A673 (cell line): ENCODE measurements around the gene CD6. TPM values are rescaled to one million over a fixed set of nuclear protein-coding genes. Genes with fewer than 3 reads are reported as not detected.

ENCODE experiments used
- BruUV-seq: library from RNA; stranded (reverse); fragments of 400-500 nt; replicated peaks from 2 replicates; lab custom pipeline; 2021; lab: Mats Ljungman, UMichigan
- CTCF ChIA-PET: fragments of 300-600 bp; sonication (Branson Sonifier 250); formaldehyde crosslinking; loops from one replicate; lab custom pipeline; 2022; ENCODE audit warnings: antibody characterized with exemption; lab: Charles Lee
- POLR2A ChIA-PET: fragments of 300-600 bp; sonication (Branson Sonifier 250); formaldehyde crosslinking; loops from one replicate; lab custom pipeline; 2022; ENCODE audit warnings: antibody characterized with exemption; ENCODE audit not compliant: low non-redundant PET; lab: Charles Lee
- DNase-seq: peaks from one replicate; pipeline ENCODE4 v3.0.0-alpha.2; 2015; ENCODE audit warnings: low spot score
- H3K27ac ChIP-seq: fragments of 200-600 bp; sonication (generic); 2 replicates; pipeline ENCODE4 v1.5.1; 2016; ENCODE audit warnings: mixed run types, low read depth, mild to moderate bottlenecking, mixed read lengths, antibody characterized with exemption, low read length; ENCODE audit not compliant: poor library complexity, severe bottlenecking
- H3K27me3 ChIP-seq: fragments of 200-600 bp; sonication (generic); replicated peaks from 2 replicates; pipeline ENCODE4 v1.6.1; 2017; ENCODE audit warnings: mixed run types, low read depth, mild to moderate bottlenecking, mixed read lengths, antibody characterized with exemption, low read length; ENCODE audit not compliant: insufficient read depth, poor library complexity
- H3K36me3 ChIP-seq: fragments of 200-600 bp; sonication (generic); 2 replicates; pipeline ENCODE4 v1.6.1; 2016; ENCODE audit warnings: mixed run types, mild to moderate bottlenecking, mixed read lengths, antibody characterized with exemption, low read length; ENCODE audit not compliant: insufficient read depth, poor library complexity, severe bottlenecking
- H3K4me1 ChIP-seq: fragments of 200-600 bp; sonication (generic); 2 replicates; pipeline ENCODE4 v1.6.1; 2017; ENCODE audit warnings: mixed run types, mild to moderate bottlenecking, mixed read lengths, antibody characterized with exemption, low read length; ENCODE audit not compliant: insufficient read depth, poor library complexity, severe bottlenecking
- H3K4me3 ChIP-seq: fragments of 200-600 bp; sonication (generic); 2 replicates; pipeline ENCODE4 v1.5.1; 2016; ENCODE audit warnings: low read depth, mixed run types, mild to moderate bottlenecking, mixed read lengths, low read length; ENCODE audit not compliant: poor library complexity, severe bottlenecking
- H3K9me3 ChIP-seq: fragments of 200-600 bp; sonication (generic); 2 replicates; pipeline ENCODE4 v1.6.1; 2016; ENCODE audit warnings: mixed run types, low read depth, mild to moderate bottlenecking, mixed read lengths, antibody characterized with exemption, low read length; ENCODE audit not compliant: poor library complexity, severe bottlenecking
- EZH2 ChIP-seq: fragments of 200-600 bp; sonication (generic); IDR thresholded peaks from 2 replicates; pipeline ENCODE4 v1.6.1; 2017; ENCODE audit warnings: borderline replicate concordance, low read depth, mild to moderate bottlenecking, mixed read lengths, antibody characterized with exemption, low read length; ENCODE audit not compliant: poor library complexity, severe bottlenecking
- intact Hi-C: fragments of 100-400 bp; cut with micrococcal nuclease; formaldehyde crosslinking; loops from one replicate; pipeline ENCODE4 v1.10.0; 2022; ENCODE audit not compliant: unreplicated experiment
- total RNA-seq: library from RNA; stranded (reverse); gene quantifications from 2 replicates; pipeline ENCODE4 v1.2.3, GENCODE V29; 2021
- TF ChIP-seq, protein P1 (sequence below): fragments of 300-800, 200-600 bp; sonication (generic); conservative IDR thresholded peaks from 2 replicates; pipeline ENCODE4 v1.5.1; 2017; ENCODE audit warnings: low read depth, mild to moderate bottlenecking, antibody characterized with exemption, low read length, moderate library complexity, mixed read lengths

The CD6 gene
- total RNA-seq, 1 experiment from 2014 or later = not detected

GRCh38 chr11:61058583-61059259 lies 87.2 kb downstream of the CD6 start:
- CTCF ChIA-PET = no interaction called here
- no TSS peak for BruUV-seq
- H3K4me1 ChIP-seq = no peaks in the 10 kb centered on the region
- no peak for DNase-seq
- H3K4me3 ChIP-seq = no peak overlapping the region
- POLR2A ChIA-PET = no interaction called here
- no peaks in the 10 kb centered on the region for H3K27me3 ChIP-seq
- H3K36me3 ChIP-seq = no peaks in the 10 kb centered on the region
- TF ChIP-seq, protein P1, sequence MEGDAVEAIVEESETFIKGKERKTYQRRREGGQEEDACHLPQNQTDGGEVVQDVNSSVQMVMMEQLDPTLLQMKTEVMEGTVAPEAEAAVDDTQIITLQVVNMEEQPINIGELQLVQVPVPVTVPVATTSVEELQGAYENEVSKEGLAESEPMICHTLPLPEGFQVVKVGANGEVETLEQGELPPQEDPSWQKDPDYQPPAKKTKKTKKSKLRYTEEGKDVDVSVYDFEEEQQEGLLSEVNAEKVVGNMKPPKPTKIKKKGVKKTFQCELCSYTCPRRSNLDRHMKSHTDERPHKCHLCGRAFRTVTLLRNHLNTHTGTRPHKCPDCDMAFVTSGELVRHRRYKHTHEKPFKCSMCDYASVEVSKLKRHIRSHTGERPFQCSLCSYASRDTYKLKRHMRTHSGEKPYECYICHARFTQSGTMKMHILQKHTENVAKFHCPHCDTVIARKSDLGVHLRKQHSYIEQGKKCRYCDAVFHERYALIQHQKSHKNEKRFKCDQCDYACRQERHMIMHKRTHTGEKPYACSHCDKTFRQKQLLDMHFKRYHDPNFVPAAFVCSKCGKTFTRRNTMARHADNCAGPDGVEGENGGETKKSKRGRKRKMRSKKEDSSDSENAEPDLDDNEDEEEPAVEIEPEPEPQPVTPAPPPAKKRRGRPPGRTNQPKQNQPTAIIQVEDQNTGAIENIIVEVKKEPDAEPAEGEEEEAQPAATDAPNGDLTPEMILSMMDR = no peak
- no peak for TF ChIP-seq EZH2
- H3K9me3 ChIP-seq = no peaks in the 10 kb centered on the region
- intact Hi-C loops = no loop called here
- H3K27ac ChIP-seq = no peak overlapping the region

GRCh38 chr11:61059260-61059752 lies 87.8 kb downstream of the CD6 start:
- no peak overlapping the region for H3K27ac ChIP-seq
- H3K36me3 ChIP-seq = no peaks in the 10 kb centered on the region
- CTCF ChIA-PET = no interaction called here
- no peaks in the 10 kb centered on the region for H3K27me3 ChIP-seq
- TF ChIP-seq, protein P1 = no peak
- no peak for TF ChIP-seq EZH2
- DNase-seq = no peak
- no peaks in the 10 kb centered on the region for H3K9me3 ChIP-seq
- POLR2A ChIA-PET = no interaction called here
- intact Hi-C loops = no loop called here
- no peaks in the 10 kb centered on the region for H3K4me1 ChIP-seq
- no peak overlapping the region for H3K4me3 ChIP-seq
- BruUV-seq = no TSS peak

DNA sequence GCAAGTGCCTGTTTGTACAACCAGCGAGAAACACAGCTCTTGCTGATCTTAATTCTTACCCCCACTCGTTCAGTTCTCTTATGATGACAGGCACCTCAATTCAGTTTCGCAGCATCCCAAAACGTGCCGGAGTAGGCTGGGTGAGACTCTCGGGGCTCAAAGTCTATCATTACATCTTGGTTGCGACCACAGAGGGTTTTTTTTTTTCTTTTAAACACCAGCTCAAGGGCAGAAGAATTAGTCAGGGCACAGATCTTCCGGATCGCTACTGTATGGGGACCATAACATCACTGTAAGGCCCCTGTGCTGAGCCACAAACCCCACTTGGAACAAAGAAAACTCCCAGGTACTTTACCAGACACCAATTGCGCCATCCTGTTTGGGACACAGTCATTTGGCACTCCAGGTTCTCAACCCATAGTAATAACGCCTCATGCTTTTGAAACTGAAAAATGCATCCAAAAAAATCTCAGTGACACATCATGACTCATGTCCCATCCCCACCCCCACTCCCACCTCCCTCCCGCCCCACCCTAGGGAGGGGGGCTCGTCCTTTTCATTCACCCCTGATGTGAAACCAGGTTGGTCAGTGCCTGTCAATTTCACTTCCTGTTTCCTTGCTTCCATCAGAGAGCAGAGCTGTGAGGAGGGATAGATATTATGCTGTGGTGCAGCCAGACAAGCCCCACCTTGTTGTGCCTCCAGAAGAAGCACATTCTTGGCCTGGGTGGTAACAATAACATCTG lies 89.8 kb downstream of the CD6 start:
- Histone ChIP-seq H3K4me1 (no peaks in the 10 kb centered on the region), H3K36me3 (no peaks in the 10 kb centered on the region), H3K27me3 (no peaks in the 10 kb centered on the region), H3K9me3 (no peaks in the 10 kb centered on the region), H3K4me3 (no peak overlapping the region), H3K27ac (no peak overlapping the region)
- no TSS peak for BruUV-seq
- POLR2A ChIA-PET = no interaction called here
- TF ChIP-seq, protein P1 = no peak
- no peak for TF ChIP-seq EZH2
- DNase-seq = no peak
- CTCF ChIA-PET = no interaction called here
- intact Hi-C loops = no loop called here
